SJSA1 (cell line): ENCODE results near the gene SYT7. TPM values are rescaled to one million over a fixed set of nuclear protein-coding genes. Genes with fewer than 3 reads are reported as not detected.

ENCODE experiments used
- DNase-seq, 2 experiments: peaks; one replicate each; pipeline ENCODE4 v3.0.0-alpha.2; 2015 to 2020; ENCODE audit warnings: low spot score in 2 of 2, low read depth in 1 of 2
- H3K27ac ChIP-seq: fragments of 250-450 bp; sonication (Bioruptor Pico); 2 replicates; pipeline ENCODE4 v1.5.1; 2020; ENCODE audit warnings: mild to moderate bottlenecking, moderate library complexity
- H3K27me3 ChIP-seq: fragments of 250-450 bp; sonication (Bioruptor Pico); replicated peaks from 2 replicates; pipeline ENCODE4 v1.5.1; 2020; ENCODE audit warnings: mild to moderate bottlenecking, moderate library complexity
- H3K36me3 ChIP-seq: fragments of 250-450 bp; sonication (Bioruptor Pico); 2 replicates; pipeline ENCODE4 v1.5.1; 2020; ENCODE audit warnings: mild to moderate bottlenecking
- H3K4me1 ChIP-seq: fragments of 250-450 bp; sonication (Bioruptor Pico); replicated peaks from 2 replicates; pipeline ENCODE4 v1.6.1; 2021; ENCODE audit warnings: mild to moderate bottlenecking
- H3K4me3 ChIP-seq: fragments of 250-450 bp; sonication (Bioruptor Pico); 2 replicates; pipeline ENCODE4 v1.5.1; 2020; ENCODE audit warnings: mild to moderate bottlenecking
- H3K9me3 ChIP-seq: fragments of 250-450 bp; sonication (Bioruptor Pico); replicated peaks from 2 replicates; pipeline ENCODE4 v1.5.1; 2020; ENCODE audit warnings: mild to moderate bottlenecking
- total RNA-seq: library from RNA; depleted of rRNA; stranded (reverse); fragments of >200 nt; shearing (Covaris generic); gene quantifications from 2 replicates; pipeline ENCODE4 v1.2.3, GENCODE V29; 2014

SYT7 gene
- total RNA-seq, 1 experiment from 2014 or later: not detected

- Histone ChIP-seq H3K27ac (no peak overlapping the region), H3K4me1 (no peaks in the 10 kb centered on the region), H3K27me3 (peaks cover 77% of the 10 kb centered on the region), H3K4me3 (no peak overlapping the region), H3K36me3 (no peaks in the 10 kb centered on the region), H3K9me3 (0 out of 2 replicates have a peak, but pooled peaks cover 4% of the 10 kb centered on the region)
- DNase-seq: no peak
Observed at GRCh38 chr11:61569701-61570100, 11.2 kb downstream of the SYT7 start.

- 0 out of 2 replicates have a peak, but pooled peaks cover 4% of the 10 kb centered on the region for H3K9me3 ChIP-seq
- H3K4me3 ChIP-seq: no peak overlapping the region
- H3K27ac ChIP-seq: no peak overlapping the region
- no peaks in the 10 kb centered on the region for H3K4me1 ChIP-seq
- peaks cover 75% of the 10 kb centered on the region for H3K27me3 ChIP-seq
- no peak for DNase-seq
- no peaks in the 10 kb centered on the region for H3K36me3 ChIP-seq
Observed at GRCh38 chr11:61569018-61569417, 11.9 kb downstream of the SYT7 start.

GRCh38 chr11:61567286-61568061 is 13.4 kb downstream of the SYT7 start:
- Histone ChIP-seq H3K4me1 (no peaks in the 10 kb centered on the region), H3K27me3 (peaks cover 73% of the 10 kb centered on the region), H3K9me3 (0 out of 2 replicates have a peak, but pooled peaks cover 4% of the 10 kb centered on the region), H3K36me3 (no peaks in the 10 kb centered on the region), H3K27ac (no peak overlapping the region), H3K4me3 (no peak overlapping the region)
- DNase-seq: peak in 1 of 2 experiments; percentile 53

GRCh38 chr11:61564936-61565696 is 15.8 kb downstream of the SYT7 start:
- H3K4me3 ChIP-seq: no peak overlapping the region
- no peaks in the 10 kb centered on the region for H3K4me1 ChIP-seq
- no peak overlapping the region for H3K27ac ChIP-seq
- H3K27me3 ChIP-seq: peaks cover 74% of the 10 kb centered on the region
- H3K36me3 ChIP-seq: no peaks in the 10 kb centered on the region
- DNase-seq: no peak
- 0 out of 2 replicates have a peak, but pooled peaks cover 4% of the 10 kb centered on the region for H3K9me3 ChIP-seq

GRCh38 chr11:61560751-61561150 is 20.1 kb downstream of the SYT7 start:
- no peak for DNase-seq
- Histone ChIP-seq H3K4me1 (no peaks in the 10 kb centered on the region), H3K27me3 (peaks cover 85% of the 10 kb centered on the region), H3K27ac (no peak overlapping the region), H3K36me3 (no peaks in the 10 kb centered on the region), H3K9me3 (0 out of 2 replicates have a peak, but pooled peaks cover under 1% of the 10 kb centered on the region), H3K4me3 (no peak overlapping the region)

GRCh38 chr11:61556621-61557020 is 24.3 kb downstream of the SYT7 start:
- DNase-seq: no peak
- Histone ChIP-seq H3K9me3 (0 out of 2 replicates have a peak, but pooled peaks cover 4% of the 10 kb centered on the region), H3K27me3 (peaks cover 93% of the 10 kb centered on the region), H3K27ac (no peak overlapping the region), H3K36me3 (no peaks in the 10 kb centered on the region), H3K4me1 (peaks cover 4% of the 10 kb centered on the region), H3K4me3 (no peak overlapping the region)

GRCh38 chr11:61555978-61556377 is 24.9 kb downstream of the SYT7 start:
- H3K9me3 ChIP-seq: 0 out of 2 replicates have a peak, but pooled peaks cover 4% of the 10 kb centered on the region
- H3K27ac ChIP-seq: no peak overlapping the region
- peaks cover 93% of the 10 kb centered on the region for H3K27me3 ChIP-seq
- peaks cover 8% of the 10 kb centered on the region for H3K4me1 ChIP-seq
- no peak overlapping the region for H3K4me3 ChIP-seq
- no peaks in the 10 kb centered on the region for H3K36me3 ChIP-seq
- DNase-seq: no peak

- 0 out of 2 replicates have a peak, but pooled peaks cover 4% of the 10 kb centered on the region for H3K9me3 ChIP-seq
- no peak for DNase-seq
- peaks cover 8% of the 10 kb centered on the region for H3K4me1 ChIP-seq
- H3K4me3 ChIP-seq: no peak overlapping the region
- H3K27me3 ChIP-seq: peaks cover 92% of the 10 kb centered on the region
- no peaks in the 10 kb centered on the region for H3K36me3 ChIP-seq
- H3K27ac ChIP-seq: no peak overlapping the region
Observed at GRCh38 chr11:61555051-61555969, 25.6 kb downstream of the SYT7 start.

GRCh38 chr11:61554172-61554988 is 26.5 kb downstream of the SYT7 start:
- no peak for DNase-seq
- no peaks in the 10 kb centered on the region for H3K36me3 ChIP-seq
- peaks cover 91% of the 10 kb centered on the region for H3K27me3 ChIP-seq
- no peak overlapping the region for H3K27ac ChIP-seq
- H3K4me3 ChIP-seq: no peak overlapping the region
- H3K9me3 ChIP-seq: 0 out of 2 replicates have a peak, but pooled peaks cover 4% of the 10 kb centered on the region
- H3K4me1 ChIP-seq: peaks cover 8% of the 10 kb centered on the region

GRCh38 chr11:61553373-61554171 is 27.3 kb downstream of the SYT7 start:
- DNase-seq: no peak
- peaks cover 8% of the 10 kb centered on the region for H3K4me1 ChIP-seq
- peaks cover 92% of the 10 kb centered on the region for H3K27me3 ChIP-seq
- H3K36me3 ChIP-seq: no peaks in the 10 kb centered on the region
- no peak overlapping the region for H3K4me3 ChIP-seq
- 0 out of 2 replicates have a peak, but pooled peaks cover 4% of the 10 kb centered on the region for H3K9me3 ChIP-seq
- no peak overlapping the region for H3K27ac ChIP-seq

GRCh38 chr11:61552108-61552635 is 28.7 kb downstream of the SYT7 start:
- H3K27me3 ChIP-seq: peaks cover 92% of the 10 kb centered on the region
- DNase-seq: no peak
- 0 out of 2 replicates have a peak, but pooled peaks cover 4% of the 10 kb centered on the region for H3K9me3 ChIP-seq
- no peak overlapping the region for H3K4me3 ChIP-seq
- H3K4me1 ChIP-seq: peaks cover 8% of the 10 kb centered on the region
- no peak overlapping the region for H3K27ac ChIP-seq
- no peaks in the 10 kb centered on the region for H3K36me3 ChIP-seq

- H3K4me3 ChIP-seq: no peak overlapping the region
- H3K4me1 ChIP-seq: peaks cover 8% of the 10 kb centered on the region
- 0 out of 2 replicates have a peak, but pooled peaks cover 4% of the 10 kb centered on the region for H3K9me3 ChIP-seq
- peak; percentile 31 to 70 for DNase-seq
- no peaks in the 10 kb centered on the region for H3K36me3 ChIP-seq
- peaks cover 91% of the 10 kb centered on the region for H3K27me3 ChIP-seq
- no peak overlapping the region for H3K27ac ChIP-seq
Observed at GRCh38 chr11:61551634-61552033, 29.2 kb downstream of the SYT7 start.
